BE2C (cell line): ENCODE measurements around the gene NOTCH3.

ENCODE experiments used
- DNase-seq: peaks from one replicate; pipeline ENCODE4 v3.0.0-alpha.2; 2020
- H3K27me3 ChIP-seq: fragments of 250-450 bp; sonication (Bioruptor Pico); 2 replicates; pipeline ENCODE4 v1.5.1; 2020; ENCODE audit warnings: mild to moderate bottlenecking
- H3K36me3 ChIP-seq: fragments of 250-450 bp; sonication (Bioruptor Pico); 2 replicates; pipeline ENCODE4 v1.5.1; 2020; ENCODE audit warnings: mild to moderate bottlenecking
- H3K4me1 ChIP-seq: fragments of 250-450 bp; sonication (Bioruptor Pico); 2 replicates; pipeline ENCODE4 v1.5.1; 2020
- H3K4me3 ChIP-seq: 2 replicates; pipeline ENCODE4 v1.5.1; 2011; ENCODE audit warnings: low read depth, low read length
- H3K9me3 ChIP-seq: fragments of 250-450 bp; sonication (Bioruptor Pico); 2 replicates; pipeline ENCODE4 v1.5.1; 2020
- CTCF ChIP-seq: IDR thresholded peaks from 2 replicates; pipeline ENCODE4 v1.5.1; 2012; ENCODE audit warnings: mild to moderate bottlenecking, low read depth, low read length

Gene NOTCH3

GRCh38 chr19:15231271-15231670 is 30.5 kb upstream of the NOTCH3 start:
- no peaks in the 10 kb centered on the region for H3K4me1 ChIP-seq
- peaks cover 3% of the 10 kb centered on the region for H3K36me3 ChIP-seq
- no peaks in the 10 kb centered on the region for H3K27me3 ChIP-seq
- no peak overlapping the region for H3K4me3 ChIP-seq
- no peaks in the 10 kb centered on the region; the same call in 1 of the 2 replicates for H3K9me3 ChIP-seq
- DNase-seq, result no peak
- TF ChIP-seq CTCF, result no peak

GRCh38 chr19:15227261-15227660 is 26.5 kb upstream of the NOTCH3 start:
- no peak overlapping the region for H3K4me3 ChIP-seq
- no peaks in the 10 kb centered on the region for H3K36me3 ChIP-seq
- H3K4me1 ChIP-seq, result no peaks in the 10 kb centered on the region
- H3K27me3 ChIP-seq, result no peaks in the 10 kb centered on the region
- no peaks in the 10 kb centered on the region; the same call in 1 of the 2 replicates for H3K9me3 ChIP-seq
- no peak for DNase-seq
- no peak for TF ChIP-seq CTCF

- no peak for DNase-seq
- TF ChIP-seq CTCF, result no peak
- Histone ChIP-seq H3K36me3 (no peaks in the 10 kb centered on the region), H3K27me3 (no peaks in the 10 kb centered on the region), H3K4me1 (no peaks in the 10 kb centered on the region), H3K4me3 (no peak overlapping the region), H3K9me3 (no peaks in the 10 kb centered on the region)
Measured at GRCh38 chr19:15225760-15226159, 25.0 kb upstream of the NOTCH3 start.

- no peaks in the 10 kb centered on the region for H3K9me3 ChIP-seq
- no peaks in the 10 kb centered on the region for H3K36me3 ChIP-seq
- no peaks in the 10 kb centered on the region for H3K4me1 ChIP-seq
- no peaks in the 10 kb centered on the region for H3K27me3 ChIP-seq
- no peak for DNase-seq
- H3K4me3 ChIP-seq, result peak overlapping the region; percentile 67
- no peak for TF ChIP-seq CTCF
Measured at GRCh38 chr19:15223649-15224361, 23.0 kb upstream of the NOTCH3 start.

- DNase-seq, result peak; percentile 97
- Histone ChIP-seq H3K4me1 (no peaks in the 10 kb centered on the region), H3K36me3 (no peaks in the 10 kb centered on the region)
Measured at GRCh38 chr19:15222738-15223648, 22.2 kb upstream of the NOTCH3 start.

More at GRCh38 chr19:15222738-15223648, 22.2 kb upstream of the NOTCH3 start:
- Histone ChIP-seq H3K27me3 (no peaks in the 10 kb centered on the region), H3K4me3 (peak overlapping the region; percentile 67), H3K9me3 (no peaks in the 10 kb centered on the region)
- no peak for TF ChIP-seq CTCF
